ENCODE data around the gene VASP. TPM values are rescaled to one million over a fixed set of nuclear protein-coding genes. Genes with fewer than 3 reads are reported as not detected.
A peak's percentile ranks its signal among the peaks of the same experiment; 100 is the strongest.

Gene VASP
- total and polyA plus RNA-seq, 2 of the 4 experiments (the other 2 are of a cell fraction), result 61.1 to 88.8 TPM

- TF ChIP-seq FOS (IDR thresholded peaks at IDR 0.05; ENCODE audit: low read depth, low read length) (peak; percentile 3; the same call in 1 of the 2 replicates), RFX5 (IDR thresholded peaks at IDR 0.05; ENCODE audit: low read depth, low read length) (no peak), POLR2A (IDR thresholded peaks at IDR 0.05; ENCODE audit: low read depth, low read length) (peak; percentile 65)
Observed at GRCh38 chr19:45506246-45506988, 862 bp upstream of the VASP start (continued).

- Histone ChIP-seq H2BK20ac (ENCODE audit: low read depth, low read length) (no peak overlapping the region), H3K79me1 (ENCODE audit: low read depth in 1 of 2, low read length in 2 of 2) (peaks cover 0 to 49% of the 10 kb centered on the region in 2 experiments; a peak in 2 of 4 replicates), H3K4me1 (ENCODE audit: control insufficient read depth, insufficient read depth, low read length) (peaks cover 11% of the 10 kb centered on the region), H3K36me3 (ENCODE audit: control insufficient read depth, insufficient read depth, low read length) (peaks cover 6% of the 10 kb centered on the region), H3K18ac (ENCODE audit: low read depth, low read length) (peak overlapping the region; percentile 84), H3K9me3 (ENCODE audit: control insufficient read depth, insufficient read depth, low read length) (no peaks in the 10 kb centered on the region), H3K4ac (ENCODE audit: low read depth, low read length) (peak overlapping the region; percentile 96), H4K8ac (ENCODE audit: low read depth in 2 of 2, low read length in 2 of 2) (peak overlapping the region; percentile 97 to 99), H3K23ac (ENCODE audit: low read depth, low read length) (peak overlapping the region; percentile 99), H2BK120ac (ENCODE audit: low read depth, low read length) (peak overlapping the region; percentile 64; the same call in 1 of the 2 replicates), H2AK9ac (replicated peaks; ENCODE audit: low read depth, low read length, poor library complexity) (peak overlapping the region; percentile 100), H2BK15ac (ENCODE audit: low read depth, low read length) (peak overlapping the region; percentile 83; the same call in 2 of the 3 replicates), H3K4me3 (ENCODE audit: insufficient read depth, low read depth, low read length) (peak overlapping the region; percentile 92), H3K27me3 (ENCODE audit: control insufficient read depth, insufficient read depth, low read length) (no peaks in the 10 kb centered on the region), H4K5ac (ENCODE audit: low read depth, low read length) (peak overlapping the region; percentile 88), H2AFZ (replicated peaks; ENCODE audit: low read length, poor library complexity) (peak overlapping the region; percentile 91), H4K91ac (ENCODE audit: insufficient read depth, low read depth, low read length) (peak overlapping the region; percentile 94), H3K56ac (ENCODE audit: extremely low read depth, insufficient read depth, low read length) (peak overlapping the region; percentile 97), H2BK5ac (ENCODE audit: low read depth, low read length, poor library complexity, severe bottlenecking) (peak overlapping the region; percentile 82), H4K20me1 (ENCODE audit: insufficient read depth, low read length) (peaks cover 39% of the 10 kb centered on the region), H3K9ac (ENCODE audit: low read depth, low read length) (peak overlapping the region; percentile 100), H3K27ac (ENCODE audit: insufficient read depth, low read length) (peak overlapping the region; percentile 94), H3K4me2 (ENCODE audit: low read depth, low read length) (peak overlapping the region; percentile 92), H2AK5ac (ENCODE audit: low read depth, low read length) (peak overlapping the region; percentile 95), H3K9me1 (ENCODE audit: insufficient read depth, low read length) (peaks cover 17% of the 10 kb centered on the region), H3K14ac (replicated peaks; ENCODE audit: low read depth, low read length) (peak overlapping the region; percentile 99)
- intact Hi-C loops (cut with micrococcal nuclease), result loop anchor here (5.0 kb wide), 2 partner anchors 134 to 184 kb away; partner anchors contain the start of genes QPCTL and SNRPD2
- ATAC-seq (ENCODE audit: low read depth) (no peak; the same call in 1 of the 2 replicates), DNase-seq (no peak)
- BruUV-seq (replicated peaks), result no TSS peak
- in situ Hi-C loops (cut with MboI; ENCODE audit: low sequenced_read_pairs), result no loop called here
- no peak for TF ChIP-seq CEBPB (IDR thresholded peaks at IDR 0.05; ENCODE audit: low read depth, low read length)
- POLR2A ChIA-PET (ENCODE audit: unreplicated experiment), result interaction anchor here (0.5 to 0.6 kb wide), 2 partner anchors 22 to 226 kb away, joined by 3 read pairs; no protein-coding TSS in a partner anchor
- dilution Hi-C loops (cut with HindIII; ENCODE audit: low sequenced_read_pairs, unreplicated experiment), result no loop called here
- WGBS, 2 experiments (ENCODE audit: extremely low coverage in 2 of 2, insufficient read length in 1 of 2), result 0% methylated on average over 1 of the region's 22 CpGs; no CpG with 5 or more reads in 1 of the 2 experiments
- CTCF ChIA-PET, result no interaction called here
Observed at GRCh38 chr19:45507872-45508416, 665 bp downstream of the VASP start.

All from IMR-90 (cell line).